ENCODE results near the gene SCUBE3. TPM values are rescaled to one million over a fixed set of nuclear protein-coding genes. Genes with fewer than 3 reads are reported as not detected.

SCUBE3 gene
- total and polyA plus RNA-seq, 2 of the 8 experiments (the other 6 are each of a cell fraction or from before 2014, with no cell fraction given) = 0.80 to 1.0 TPM

DNA sequence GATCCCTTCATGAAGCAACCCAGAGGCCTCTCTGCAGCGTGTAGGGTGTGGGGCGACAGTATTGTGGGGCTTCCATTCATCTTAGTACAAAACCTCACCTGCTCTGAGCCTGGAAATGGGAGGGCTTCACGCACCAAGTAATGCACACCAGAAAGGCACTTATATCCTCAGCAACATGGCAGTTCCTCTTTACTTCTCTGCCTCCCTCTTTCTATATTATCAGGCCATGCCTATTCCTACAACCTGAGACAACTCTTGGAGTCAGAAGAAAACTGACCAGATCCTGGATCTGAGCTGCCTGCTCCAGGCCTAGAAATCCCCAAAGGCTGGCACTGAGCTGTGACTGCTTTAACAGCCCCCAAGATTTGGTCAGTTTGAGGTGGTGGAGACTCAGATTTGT lies 38.2 kb downstream of the SCUBE3 start:
- WGBS, 2 experiments (ENCODE audit: extremely low coverage in 1 of 2, insufficient coverage in 1 of 2, insufficient read length in 1 of 2, insufficient replicate concordance in 2 of 2, low coverage in 1 of 2, low lambda C conversion rate in 2 of 2, missing lambda C conversion rate in 1 of 2) = 94% methylated on average over 3 of the region's 3 CpGs; no CpG with 5 or more reads in 1 of the 2 experiments
- no peaks in the 10 kb centered on the region for H3K79me1 ChIP-seq (ENCODE audit: low read depth, low read length)
- no peak overlapping the region for H2BK20ac ChIP-seq (ENCODE audit: low read length)
- H4K91ac ChIP-seq (replicated peaks; ENCODE audit: insufficient read length, low read length) = no peak overlapping the region
- H3K4me2 ChIP-seq (ENCODE audit: insufficient read depth in 1 of 2, low read depth in 2 of 2, low read length in 2 of 2) = no peak overlapping the region
- H2AFZ ChIP-seq (ENCODE audit: low read length) = no peak overlapping the region
- H3K9ac ChIP-seq (replicated peaks in 1 of 4; ENCODE audit: extremely low read depth in 1 of 4, low read depth in 3 of 4, low read length in 3 of 4) = no peak overlapping the region
- H3K79me2 ChIP-seq (ENCODE audit: control insufficient read depth in 1 of 2, insufficient read depth in 2 of 2, low read length in 2 of 2) = no peaks in the 10 kb centered on the region
- no peak overlapping the region for H2BK15ac ChIP-seq (ENCODE audit: low read length)
- POLR2A ChIA-PET (ENCODE audit: partially characterized antibody) = interaction anchor here (0.6 kb wide), 1 partner anchor 9 kb away, joined by 3 read pairs; no protein-coding TSS in a partner anchor
- H3K4me1 ChIP-seq (replicated peaks in 1 of 4; ENCODE audit: control insufficient read depth in 3 of 4, insufficient read depth in 4 of 4, low read length in 3 of 4) = peaks cover 0 to 7% (median 2%) of the 10 kb centered on the region in 4 experiments; a peak in 2 of 7 replicates
- H3K56ac ChIP-seq (replicated peaks; ENCODE audit: insufficient read length, low read depth, low read length) = no peak overlapping the region
- H4K20me1 ChIP-seq (replicated peaks in 1 of 2; ENCODE audit: control insufficient read depth in 1 of 2, insufficient read depth in 2 of 2, low read length in 2 of 2) = peaks cover 0 to 1% of the 10 kb centered on the region in 2 experiments
- H2BK5ac ChIP-seq (ENCODE audit: low read depth, low read length) = no peak overlapping the region
- H3K18ac ChIP-seq (ENCODE audit: extremely low read depth, low read length) = no peak overlapping the region
- no peak overlapping the region for H3K23ac ChIP-seq (ENCODE audit: insufficient read length)
- FAIRE-seq (no peak), DNase-seq (ENCODE audit: low read depth in 1 of 2, low spot score in 2 of 2) (no peak)
- TF ChIP-seq SAP30 (IDR thresholded peaks at IDR 0.05; ENCODE audit: insufficient read depth, insufficient replicate concordance, low read length) (no peak), ZNF274 (IDR thresholded peaks at IDR 0.05; ENCODE audit: borderline replicate concordance, extremely low read depth, low read length) (no peak), MAFK (IDR thresholded peaks at IDR 0.05; ENCODE audit: low read depth, low read length) (no peak), ASH2L (IDR thresholded peaks at IDR 0.05; ENCODE audit: low read length) (no peak), BACH1 (IDR thresholded peaks at IDR 0.05; ENCODE audit: low read length) (no peak), POLR2A (IDR thresholded peaks at IDR 0.05; ENCODE audit: control extremely low read depth in 1 of 2, low read depth in 2 of 2, low read length in 2 of 2) (no peak), HDAC6 (IDR thresholded peaks at IDR 0.05; ENCODE audit: low read depth, low read length) (no peak), RFX5 (IDR thresholded peaks at IDR 0.05; ENCODE audit: borderline replicate concordance, low read depth, low read length) (no peak), HDAC2 (IDR thresholded peaks at IDR 0.05; ENCODE audit: borderline replicate concordance in 1 of 2, low read depth in 2 of 2, low read length in 2 of 2) (no peak), POU5F1 (IDR thresholded peaks at IDR 0.05; ENCODE audit: low read depth, low read length) (no peak), CREB1 (IDR thresholded peaks at IDR 0.05) (no peak), GTF2F1 (IDR thresholded peaks at IDR 0.05; ENCODE audit: borderline replicate concordance, low read depth, low read length) (no peak)
- TF ChIP-seq, protein P1, sequence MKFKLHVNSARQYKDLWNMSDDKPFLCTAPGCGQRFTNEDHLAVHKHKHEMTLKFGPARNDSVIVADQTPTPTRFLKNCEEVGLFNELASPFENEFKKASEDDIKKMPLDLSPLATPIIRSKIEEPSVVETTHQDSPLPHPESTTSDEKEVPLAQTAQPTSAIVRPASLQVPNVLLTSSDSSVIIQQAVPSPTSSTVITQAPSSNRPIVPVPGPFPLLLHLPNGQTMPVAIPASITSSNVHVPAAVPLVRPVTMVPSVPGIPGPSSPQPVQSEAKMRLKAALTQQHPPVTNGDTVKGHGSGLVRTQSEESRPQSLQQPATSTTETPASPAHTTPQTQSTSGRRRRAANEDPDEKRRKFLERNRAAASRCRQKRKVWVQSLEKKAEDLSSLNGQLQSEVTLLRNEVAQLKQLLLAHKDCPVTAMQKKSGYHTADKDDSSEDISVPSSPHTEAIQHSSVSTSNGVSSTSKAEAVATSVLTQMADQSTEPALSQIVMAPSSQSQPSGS (IDR thresholded peaks at IDR 0.05; ENCODE audit: low read length) = no peak
- H3K27ac ChIP-seq (ENCODE audit: low read depth, low read length) = no peak overlapping the region
- H2BK12ac ChIP-seq (ENCODE audit: low read depth, low read length) = no peak overlapping the region
- no peak overlapping the region for H3K4ac ChIP-seq (replicated peaks; ENCODE audit: insufficient read length, low read depth, low read length)
- no peak overlapping the region for H4K8ac ChIP-seq (ENCODE audit: extremely low read depth, insufficient read depth, low read length)
- no peak overlapping the region for H3K14ac ChIP-seq (ENCODE audit: insufficient read length)
- H3K36me3 ChIP-seq (ENCODE audit: control insufficient read depth in 2 of 4, insufficient read depth in 4 of 4, low read length in 3 of 4) = no peaks in the 10 kb centered on the region
- no peaks in the 10 kb centered on the region for H3K9me3 ChIP-seq (ENCODE audit: insufficient read depth in 2 of 2, low read depth in 1 of 2, low read length in 1 of 2)
- CTCF ChIA-PET (ENCODE audit: partially characterized antibody) = no interaction called here
- H2AK5ac ChIP-seq (ENCODE audit: low read depth, low read length) = no peak overlapping the region
- no peak overlapping the region for H2BK120ac ChIP-seq (replicated peaks; ENCODE audit: low read depth, low read length)
- no peak overlapping the region for H4K5ac ChIP-seq (ENCODE audit: insufficient read length, low read depth, low read length)
- no peaks in the 10 kb centered on the region for H3K27me3 ChIP-seq (replicated peaks in 1 of 4; ENCODE audit: control insufficient read depth in 3 of 4, extremely low read depth in 1 of 4, insufficient read depth in 3 of 4, low read length in 3 of 4)
- no peaks in the 10 kb centered on the region for H3K23me2 ChIP-seq (ENCODE audit: low read depth, low read length)
- no peak overlapping the region for H3K4me3 ChIP-seq (ENCODE audit: extremely low read depth in 1 of 4, insufficient read depth in 2 of 4, low read depth in 3 of 4, low read length in 4 of 4)

Measured in H1 (cell line).